ENCODE measurements around the gene PFKM.

The PFKM gene

DNA sequence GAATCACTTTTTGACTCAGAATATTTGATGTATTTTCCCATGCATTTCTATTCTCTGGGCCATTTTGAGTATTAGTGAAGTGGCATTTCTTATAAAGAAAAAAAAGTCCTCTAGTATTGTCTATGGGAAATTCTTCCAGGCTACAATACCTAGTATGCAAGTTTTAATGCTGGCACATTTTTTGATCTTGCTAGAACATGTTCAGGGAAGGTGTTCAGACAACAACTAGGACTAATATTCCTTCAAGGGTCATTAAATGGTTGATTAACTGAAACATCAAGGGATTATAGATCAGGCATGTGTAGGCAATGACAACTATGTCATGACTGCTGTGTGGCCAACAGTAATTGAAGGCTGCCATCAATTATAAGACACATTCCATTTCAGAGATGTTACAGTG lies 71.9 kb downstream of the PFKM start:
- DNase-seq: no peak

DNA sequence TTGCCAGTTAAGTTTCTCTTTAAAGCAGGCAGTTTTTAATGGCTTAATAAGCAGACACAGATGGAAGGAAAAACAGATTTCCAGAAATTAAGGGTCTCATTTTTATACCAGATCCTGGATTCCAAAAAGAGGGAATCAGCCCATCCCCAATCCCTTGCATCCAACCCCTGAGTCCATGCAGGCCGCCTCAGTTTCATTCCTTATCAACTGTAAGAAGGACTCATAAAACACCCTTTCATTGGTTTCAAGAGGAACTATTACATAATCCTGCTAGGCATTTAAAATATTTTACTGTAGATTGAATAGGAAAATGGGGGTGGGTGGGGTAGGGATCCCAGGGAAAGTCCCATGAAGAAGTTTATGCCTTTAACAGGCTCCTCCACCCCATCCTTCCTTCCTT lies 73.7 kb downstream of the PFKM start:
- no peak for DNase-seq

DNA sequence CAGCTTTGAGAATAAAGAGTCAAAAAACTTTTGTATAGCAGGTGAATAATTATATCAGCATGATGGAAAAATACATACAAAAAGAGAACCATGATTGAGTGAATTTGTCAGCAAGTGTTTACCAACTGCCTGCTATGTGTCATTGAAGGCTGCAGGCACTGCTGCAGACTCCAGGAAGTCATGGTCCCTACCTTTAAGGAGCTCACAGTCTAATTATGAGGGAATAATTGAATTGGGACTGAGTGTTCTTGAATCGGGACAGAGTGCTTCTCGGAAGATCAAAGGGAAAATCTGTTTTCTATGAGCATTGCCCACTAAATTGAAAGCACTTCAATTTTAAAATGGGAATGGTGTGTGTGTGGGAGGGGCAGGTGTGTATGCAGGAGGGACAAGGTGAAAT lies 74.5 kb downstream of the PFKM start:
- DNase-seq: no peak

- no peak for DNase-seq
Observed at GRCh38 chr12:48194799-48195201, 75.6 kb downstream of the PFKM start.
